PC-3 (cell line): ENCODE results near the gene PFKFB2. TPM values are rescaled to one million over a fixed set of nuclear protein-coding genes. Genes with fewer than 3 reads are reported as not detected.

Experiments
- ATAC-seq: fragments of 200-7000 bp; cut with Tn5 transposase; 2 replicates; pipeline ENCODE4 v1.9.1; 2020; ENCODE audit warnings: mild to moderate bottlenecking, moderate library complexity
- BruUV-seq: library from RNA; stranded (reverse); fragments of 400-500 nt; replicated peaks from 2 replicates; lab custom pipeline; 2021; lab: Mats Ljungman, UMichigan
- CTCF ChIA-PET: fragments of 300-600 bp; sonication (Branson Sonifier 250); formaldehyde crosslinking; loops from one replicate; lab custom pipeline; 2022; ENCODE audit warnings: antibody characterized with exemption; lab: Charles Lee
- POLR2A ChIA-PET: fragments of 300-600 bp; sonication (Branson Sonifier 250); formaldehyde crosslinking; loops from one replicate; lab custom pipeline; 2022; ENCODE audit warnings: antibody characterized with exemption; ENCODE audit not compliant: unreplicated experiment; lab: Charles Lee
- DNase-seq: peaks from one replicate; pipeline ENCODE4 v3.0.0-alpha.2; 2015
- H2AFZ ChIP-seq: fragments of 300-600 bp; sonication (generic); 2 replicates; pipeline ENCODE4 v1.6.0; 2016; ENCODE audit warnings: antibody characterized with exemption, low read length
- H3F3A ChIP-seq: fragments of 300-600 bp; sonication (generic); one replicate; pipeline ENCODE4 v1.6.0; 2017; ENCODE audit warnings: antibody characterized with exemption, low read length, control low read depth, mild to moderate bottlenecking; ENCODE audit not compliant: unreplicated experiment
- H3K27ac ChIP-seq: fragments of 300-600 bp; sonication (generic); 2 replicates; pipeline ENCODE4 v1.5.1; 2016; ENCODE audit warnings: mild to moderate bottlenecking, low read length
- H3K27me3 ChIP-seq: fragments of 300-600 bp; sonication (generic); 2 replicates; pipeline ENCODE4 v1.6.1; 2016; ENCODE audit warnings: low read length, mixed read lengths
- H3K36me3 ChIP-seq: fragments of 300-600 bp; sonication (generic); 2 replicates; pipeline ENCODE4 v1.6.1; 2016; ENCODE audit warnings: low read depth, mixed run types, low read length, mixed read lengths
- H3K4me1 ChIP-seq: fragments of 300-600 bp; sonication (generic); 2 replicates; pipeline ENCODE4 v1.5.1; 2016; ENCODE audit warnings: low read length; ENCODE audit not compliant: insufficient read depth
- H3K4me2 ChIP-seq: fragments of 300-600 bp; sonication (generic); 2 replicates; pipeline ENCODE4 v1.6.0; 2016; ENCODE audit warnings: low read length
- H3K4me3 ChIP-seq: fragments of 300-600 bp; sonication (generic); 2 replicates; pipeline ENCODE4 v1.5.1; 2016; ENCODE audit warnings: mild to moderate bottlenecking, low read length, mixed read lengths
- H3K79me2 ChIP-seq: fragments of 300-600 bp; sonication (generic); 2 replicates; pipeline ENCODE4 v1.6.1; 2017; ENCODE audit warnings: low read length, mixed read lengths
- H3K9ac ChIP-seq: fragments of 300-600 bp; sonication (generic); 2 replicates; pipeline ENCODE4 v1.6.0; 2016; ENCODE audit warnings: mild to moderate bottlenecking, low read length
- H3K9me2 ChIP-seq: fragments of 300-600 bp; sonication (generic); replicated peaks from 2 replicates; pipeline ENCODE4 v1.6.1; 2016; ENCODE audit warnings: mixed run types, low read length, mixed read lengths
- H3K9me3 ChIP-seq: fragments of 300-600 bp; sonication (generic); 2 replicates; pipeline ENCODE4 v1.6.1; 2016; ENCODE audit warnings: low read length, mixed read lengths
- H4K20me1 ChIP-seq: fragments of 300-600 bp; sonication (generic); 2 replicates; pipeline ENCODE4 v1.6.1; 2016; ENCODE audit warnings: low read length, mixed read lengths
- EZH2 ChIP-seq: fragments of 300-600 bp; sonication (generic); IDR thresholded peaks from one replicate; pipeline ENCODE4 v1.6.1; 2017; ENCODE audit warnings: antibody characterized with exemption, mild to moderate bottlenecking, low read length; ENCODE audit not compliant: unreplicated experiment
- EZH2phosphoT487 ChIP-seq: fragments of 300-600 bp; sonication (generic); IDR thresholded peaks from 2 replicates; pipeline ENCODE4 v1.6.1; 2018; ENCODE audit warnings: mild to moderate bottlenecking, antibody characterized with exemption, low read length, borderline replicate concordance
- intact Hi-C: fragments of 100-400 bp; cut with micrococcal nuclease; formaldehyde crosslinking; loops from 2 replicates; pipeline ENCODE4 v1.9.0; 2023
- total RNA-seq: library from RNA; depleted of rRNA; stranded (reverse); fragments of >200 nt; gene quantifications from 2 replicates; pipeline ENCODE4 v1.2.3, GENCODE V29; 2014
- TF ChIP-seq, protein P1 (sequence below): fragments of 300-600 bp; sonication (generic); conservative IDR thresholded peaks from 2 replicates; pipeline ENCODE4 v1.5.1; 2017; ENCODE audit warnings: antibody characterized with exemption, low read depth, mild to moderate bottlenecking, low read length

PFKFB2 gene
- total RNA-seq, 1 experiment from 2014 or later, result 48.6 TPM

DNA sequence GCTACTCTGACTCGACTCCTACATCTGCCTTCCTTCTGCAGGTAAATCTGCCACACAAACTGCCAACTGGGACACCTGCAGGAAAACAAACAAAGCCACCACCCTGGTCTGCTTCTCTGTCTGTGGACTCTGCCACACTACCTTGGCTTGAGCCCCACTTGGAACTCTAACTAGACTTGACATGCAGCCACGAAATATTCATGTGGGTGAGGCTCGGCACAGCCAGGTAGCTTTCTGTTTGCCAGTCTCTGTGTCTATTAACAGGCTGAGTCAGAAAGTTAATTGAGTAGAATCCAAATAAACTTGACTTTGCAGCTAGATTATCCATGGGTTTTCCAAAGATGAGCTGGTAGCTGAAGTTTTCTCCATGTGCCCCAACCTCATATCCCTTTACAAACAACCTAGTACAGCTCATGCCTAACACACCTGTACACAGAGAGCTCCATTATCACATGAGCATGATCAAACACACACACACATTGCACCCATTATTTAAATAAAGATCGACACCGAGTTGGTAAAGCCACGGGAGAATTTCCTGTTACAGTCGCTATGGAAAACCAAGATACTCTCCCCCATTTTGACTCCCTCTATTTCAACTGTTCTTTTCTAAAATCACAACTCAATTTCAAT, 21.3 kb upstream of the PFKFB2 start:
- peak overlapping the region; percentile 69 for H3K4me3 ChIP-seq
- H3K4me2 ChIP-seq, result peak overlapping the region; percentile 89
- ChIA-PET CTCF (interaction anchor here (0.5 to 2.8 kb wide), 9 partner anchors 9 to 225 kb away, joined by 3 to 11 read pairs (median 4); partner anchors contain the start of gene PFKFB2), POLR2A (interaction anchor here (0.5 to 6.3 kb wide), 17 partner anchors 8 to 1241 kb away, joined by 3 to 97 read pairs (median 5); partner anchors contain the start of genes DYRK3, PFKFB2 and YOD1)
- H3K27me3 ChIP-seq, result no peaks in the 10 kb centered on the region
- H3K36me3 ChIP-seq, result peaks cover under 1% of the 10 kb centered on the region; the same call in 1 of the 2 replicates
- no peaks in the 10 kb centered on the region for H4K20me1 ChIP-seq
- ATAC-seq (peak; percentile 8), DNase-seq (peak; percentile 92)
- no peak for TF ChIP-seq EZH2
- TF ChIP-seq, protein P1, sequence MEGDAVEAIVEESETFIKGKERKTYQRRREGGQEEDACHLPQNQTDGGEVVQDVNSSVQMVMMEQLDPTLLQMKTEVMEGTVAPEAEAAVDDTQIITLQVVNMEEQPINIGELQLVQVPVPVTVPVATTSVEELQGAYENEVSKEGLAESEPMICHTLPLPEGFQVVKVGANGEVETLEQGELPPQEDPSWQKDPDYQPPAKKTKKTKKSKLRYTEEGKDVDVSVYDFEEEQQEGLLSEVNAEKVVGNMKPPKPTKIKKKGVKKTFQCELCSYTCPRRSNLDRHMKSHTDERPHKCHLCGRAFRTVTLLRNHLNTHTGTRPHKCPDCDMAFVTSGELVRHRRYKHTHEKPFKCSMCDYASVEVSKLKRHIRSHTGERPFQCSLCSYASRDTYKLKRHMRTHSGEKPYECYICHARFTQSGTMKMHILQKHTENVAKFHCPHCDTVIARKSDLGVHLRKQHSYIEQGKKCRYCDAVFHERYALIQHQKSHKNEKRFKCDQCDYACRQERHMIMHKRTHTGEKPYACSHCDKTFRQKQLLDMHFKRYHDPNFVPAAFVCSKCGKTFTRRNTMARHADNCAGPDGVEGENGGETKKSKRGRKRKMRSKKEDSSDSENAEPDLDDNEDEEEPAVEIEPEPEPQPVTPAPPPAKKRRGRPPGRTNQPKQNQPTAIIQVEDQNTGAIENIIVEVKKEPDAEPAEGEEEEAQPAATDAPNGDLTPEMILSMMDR, result no peak
- TF ChIP-seq EZH2phosphoT487, result no peak
- peaks cover 14% of the 10 kb centered on the region for H3F3A ChIP-seq
- no peak overlapping the region for H2AFZ ChIP-seq
- BruUV-seq, result no TSS peak
- H3K9ac ChIP-seq, result peak overlapping the region; percentile 85
- no peaks in the 10 kb centered on the region for H3K9me3 ChIP-seq
- H3K79me2 ChIP-seq, result peaks cover 61% of the 10 kb centered on the region
- intact Hi-C loops, result loop anchor here (1.0 kb wide), 4 partner anchors 10 to 49 kb away; partner anchors contain the start of gene YOD1
- H3K4me1 ChIP-seq, result peaks cover 95% of the 10 kb centered on the region
- H3K27ac ChIP-seq, result peak overlapping the region; percentile 95
- no peaks in the 10 kb centered on the region for H3K9me2 ChIP-seq

- peak within 1 kb of the TSS; percentile 69 for H3K4me3 ChIP-seq
- H3K9me2 ChIP-seq, result no peaks in the 10 kb centered on the region
- ATAC-seq, result peak; percentile 63
- peaks cover 57% of the 10 kb centered on the region for H3K79me2 ChIP-seq
- H2AFZ ChIP-seq, result no peak within 1 kb of the TSS
- TF ChIP-seq, protein P1, result no peak
- TF ChIP-seq EZH2phosphoT487 (no peak), EZH2 (no peak)
- peak within 1 kb of the TSS; percentile 89 for H3K4me2 ChIP-seq
- peaks cover 13% of the 10 kb centered on the region for H3F3A ChIP-seq
- no peaks in the 10 kb centered on the region for H3K36me3 ChIP-seq
- H3K4me1 ChIP-seq, result peaks cover 88% of the 10 kb centered on the region
- CTCF ChIA-PET, result interaction anchor here (0.6 to 2.8 kb wide), 8 partner anchors 11 to 467 kb away, joined by 3 to 11 read pairs (median 4); partner anchors contain the start of gene PFKFB2
- peak within 1 kb of the TSS; percentile 95 for H3K27ac ChIP-seq
- H3K27me3 ChIP-seq, result no peaks in the 10 kb centered on the region
- peak within 1 kb of the TSS; percentile 85 for H3K9ac ChIP-seq
- intact Hi-C loops, result loop anchor here (1.0 kb wide), 1 partner anchor 19 kb away; the partner anchor contains the start of gene YOD1
- POLR2A ChIA-PET, result interaction anchor here (0.5 to 6.3 kb wide), 24 partner anchors 11 to 492 kb away, joined by 3 to 97 read pairs (median 4); partner anchors contain the start of genes DYRK3, PFKFB2 and YOD1
- H4K20me1 ChIP-seq, result no peaks in the 10 kb centered on the region
- no TSS peak for BruUV-seq
- DNase-seq, result peak; percentile 99
- H3K9me3 ChIP-seq, result no peaks in the 10 kb centered on the region
Observed at GRCh38 chr1:207032528-207033017, 20.5 kb upstream of the PFKFB2 start, which contains the start of gene C1orf116. C1orf116 (minus strand) TSS chr1:207032756; CDS start chr1:207027598, 5,158 bp downstream.
